Lower leg skin (tissue), 3 donors: ENCODE measurements around the gene OTULIN.

Experiments used
- CTCF ChIP-seq, 3 donors: fragments of 450-650 bp; IDR thresholded peaks; one replicate each; pipeline ENCODE4 v1.5.1; 2016; ENCODE audit warnings: antibody characterized with exemption in 3 of 3, mild to moderate bottlenecking in 3 of 3, moderate library complexity in 2 of 3
- POLR2A ChIP-seq, 2 donors: fragments of 450-650 bp; IDR thresholded peaks; one replicate each; pipeline ENCODE4 v1.6.1; 2016 to 2017; ENCODE audit warnings: antibody characterized with exemption in 2 of 2, mild to moderate bottlenecking in 1 of 2, moderate library complexity in 1 of 2

GRCh38 chr5:14729448-14730385, 65.2 kb downstream of the OTULIN start:
- TF ChIP-seq CTCF (IDR thresholded peaks at IDR 0.05), result no peak
- TF ChIP-seq POLR2A (IDR thresholded peaks at IDR 0.05), result no peak
